GM23248 (cell line): Measurements from ENCODE around the gene RGS17. TPM values are rescaled to one million over a fixed set of nuclear protein-coding genes. Genes with fewer than 3 reads are reported as not detected.

ENCODE experiments used
- DNase-seq: peaks from one replicate; pipeline ENCODE4 v3.0.0-alpha.2; 2015
- H2AFZ ChIP-seq: fragments of 200-600 bp; sonication (generic); 2 replicates; pipeline ENCODE4 v1.6.1; 2016; ENCODE audit warnings: antibody characterized with exemption
- H3F3A ChIP-seq: fragments of 200-600 bp; sonication (generic); 2 replicates; pipeline ENCODE4 v1.6.1; 2016; ENCODE audit warnings: mild to moderate bottlenecking, antibody characterized with exemption, mixed run types; ENCODE audit not compliant: insufficient read depth
- H3K27ac ChIP-seq: fragments of 200-600 bp; sonication (generic); 2 replicates; pipeline ENCODE4 v1.5.1; 2016; ENCODE audit warnings: mild to moderate bottlenecking
- H3K27me3 ChIP-seq: fragments of 200-600 bp; sonication (generic); replicated peaks from 2 replicates; pipeline ENCODE4 v1.6.1; 2016; ENCODE audit warnings: mild to moderate bottlenecking; ENCODE audit not compliant: insufficient read depth
- H3K36me3 ChIP-seq: fragments of 200-600 bp; sonication (generic); 2 replicates; pipeline ENCODE4 v1.6.1; 2016; ENCODE audit warnings: low read depth, mild to moderate bottlenecking
- H3K4me1 ChIP-seq: fragments of 200-600 bp; sonication (generic); 2 replicates; pipeline ENCODE4 v1.6.1; 2016; ENCODE audit warnings: mild to moderate bottlenecking; ENCODE audit not compliant: insufficient read depth
- H3K4me2 ChIP-seq: fragments of 200-600 bp; sonication (generic); one replicate; pipeline ENCODE4 v1.6.1; 2016; ENCODE audit warnings: mild to moderate bottlenecking; ENCODE audit not compliant: unreplicated experiment
- H3K4me3 ChIP-seq: fragments of 200-600 bp; sonication (generic); 2 replicates; pipeline ENCODE4 v1.5.1; 2016; ENCODE audit warnings: mild to moderate bottlenecking
- H3K79me2 ChIP-seq: fragments of 200-600 bp; sonication (generic); 2 replicates; pipeline ENCODE4 v1.6.1; 2016; ENCODE audit warnings: mild to moderate bottlenecking; ENCODE audit not compliant: insufficient read depth
- H3K9ac ChIP-seq: fragments of 200-600 bp; sonication (generic); 2 replicates; pipeline ENCODE4 v1.6.1; 2016; ENCODE audit warnings: mild to moderate bottlenecking
- H3K9me2 ChIP-seq: fragments of 200-600 bp; sonication (generic); 2 replicates; pipeline ENCODE4 v1.6.1; 2016; ENCODE audit warnings: mixed run types, mild to moderate bottlenecking, moderate library complexity; ENCODE audit not compliant: insufficient read depth
- H3K9me3 ChIP-seq: fragments of 200-600 bp; sonication (generic); one replicate; pipeline ENCODE4 v1.6.1; 2017; ENCODE audit warnings: low read depth
- H4K20me1 ChIP-seq: fragments of 200-600 bp; sonication (generic); 2 replicates; pipeline ENCODE4 v1.6.0; 2016; ENCODE audit not compliant: insufficient read depth
- EZH2 ChIP-seq: fragments of 200-600 bp; sonication (generic); IDR thresholded peaks from 2 replicates; pipeline ENCODE4 v1.6.1; 2018; ENCODE audit warnings: antibody characterized with exemption, mild to moderate bottlenecking; ENCODE audit not compliant: insufficient read depth, poor library complexity, severe bottlenecking
- EZH2phosphoT487 ChIP-seq: fragments of 200-600 bp; sonication (generic); IDR thresholded peaks from 2 replicates; pipeline ENCODE4 v1.6.1; 2018; ENCODE audit warnings: antibody characterized with exemption, moderate library complexity, mild to moderate bottlenecking, low read depth; ENCODE audit not compliant: insufficient read depth
- WGBS, 2 experiments: methylation state at CpG; one replicate each; pipeline ENCODE4 v1.1.6; 2015 to 2017; ENCODE audit warnings: low lambda C conversion rate in 2 of 2, low coverage in 1 of 2; ENCODE audit errors: missing lambda C conversion rate in 2 of 2; 5-methylcytosine and 5-hydroxymethylcytosine counted together
- in situ Hi-C: fragments of 300-500 bp; cut with MboI; formaldehyde crosslinking; loops from 2 replicates; pipeline ENCODE4 v1.15.0; 2020
- polyA plus RNA-seq: library from polyadenylated mRNA; unstranded; fragments of >200 nt; fragmentation: Nextera tagmentation; extraction: Ambion mirVana; gene quantifications from 2 replicates; pipeline ENCODE4 v1.2.1, GENCODE V29; 2016
- total RNA-seq: library from RNA; depleted of rRNA; stranded (reverse); fragments of >200 nt; shearing (Covaris generic); gene quantifications from 2 replicates; pipeline ENCODE4 v1.2.3, GENCODE V29; 2014

The RGS17 gene
- total and polyA plus RNA-seq, 2 experiments from 2014 or later: 0.36 to 1.1 TPM

- Histone ChIP-seq H3K27me3 (no peaks in the 10 kb centered on the region), H3K9me2 (no peaks in the 10 kb centered on the region), H2AFZ (no peak overlapping the region), H3K4me3 (no peak overlapping the region), H3K36me3 (no peaks in the 10 kb centered on the region), H3K4me1 (peaks cover 10% of the 10 kb centered on the region), H3K9ac (no peak overlapping the region), H3F3A (0 out of 2 replicates have a peak, but pooled peaks cover 12% of the 10 kb centered on the region), H4K20me1 (no peaks in the 10 kb centered on the region), H3K9me3 (no peaks in the 10 kb centered on the region), H3K4me2 (no peak overlapping the region), H3K27ac (no peak overlapping the region), H3K79me2 (no peaks in the 10 kb centered on the region)
- TF ChIP-seq EZH2 (no peak), EZH2phosphoT487 (no peak)
- in situ Hi-C loops: loop anchor here (25.0 kb wide), 1 partner anchor 908 kb away; no protein-coding TSS in a partner anchor
- WGBS, 2 experiments: 75 to 80% methylated on average over 4 of the region's 4 CpGs
- DNase-seq: no peak
Observed at GRCh38 chr6:153028963-153029362, 102.1 kb downstream of the RGS17 start.

- Histone ChIP-seq H3F3A (0 out of 2 replicates have a peak, but pooled peaks cover 12% of the 10 kb centered on the region), H3K9me2 (no peaks in the 10 kb centered on the region), H2AFZ (no peak overlapping the region), H3K9me3 (no peaks in the 10 kb centered on the region), H3K27me3 (no peaks in the 10 kb centered on the region), H4K20me1 (no peaks in the 10 kb centered on the region), H3K4me1 (peaks cover 10% of the 10 kb centered on the region), H3K9ac (no peak overlapping the region), H3K4me3 (no peak overlapping the region), H3K36me3 (no peaks in the 10 kb centered on the region), H3K27ac (no peak overlapping the region), H3K4me2 (no peak overlapping the region), H3K79me2 (no peaks in the 10 kb centered on the region)
- TF ChIP-seq EZH2: no peak
- TF ChIP-seq EZH2phosphoT487: no peak
- DNase-seq: no peak
- WGBS, 2 experiments: 95 to 100% methylated on average over 2 of the region's 2 CpGs
- in situ Hi-C loops: loop anchor here (25.0 kb wide), 1 partner anchor 909 kb away; no protein-coding TSS in a partner anchor
Observed at GRCh38 chr6:153028286-153028685, 102.8 kb downstream of the RGS17 start.

- Histone ChIP-seq H3K27ac (no peak overlapping the region), H3K79me2 (no peaks in the 10 kb centered on the region), H3K9me3 (no peaks in the 10 kb centered on the region), H3K36me3 (no peaks in the 10 kb centered on the region), H2AFZ (no peak overlapping the region), H3K9me2 (no peaks in the 10 kb centered on the region), H3F3A (0 out of 2 replicates have a peak, but pooled peaks cover 10% of the 10 kb centered on the region), H3K4me2 (no peak overlapping the region), H4K20me1 (no peaks in the 10 kb centered on the region), H3K27me3 (no peaks in the 10 kb centered on the region), H3K4me3 (no peak overlapping the region), H3K4me1 (peaks cover 10% of the 10 kb centered on the region), H3K9ac (no peak overlapping the region)
- no peak for TF ChIP-seq EZH2phosphoT487
- no peak for TF ChIP-seq EZH2
- WGBS, 2 experiments: 92 to 100% methylated on average over 4 of the region's 4 CpGs
- no peak for DNase-seq
- in situ Hi-C loops: loop anchor here (25.0 kb wide), 1 partner anchor 910 kb away; no protein-coding TSS in a partner anchor
Observed at GRCh38 chr6:153027480-153027879, 103.6 kb downstream of the RGS17 start.

GRCh38 chr6:153024709-153025017 lies 106.4 kb downstream of the RGS17 start:
- Histone ChIP-seq H3K27ac (no peak overlapping the region), H3K9me2 (no peaks in the 10 kb centered on the region), H3K9ac (no peak overlapping the region), H2AFZ (peak overlapping the region; percentile 52; the same call in 1 of the 2 replicates), H3K9me3 (no peaks in the 10 kb centered on the region), H3K36me3 (no peaks in the 10 kb centered on the region), H3K4me2 (no peak overlapping the region), H4K20me1 (no peaks in the 10 kb centered on the region), H3K4me1 (no peaks in the 10 kb centered on the region), H3F3A (no peaks in the 10 kb centered on the region), H3K4me3 (no peak overlapping the region), H3K27me3 (no peaks in the 10 kb centered on the region), H3K79me2 (no peaks in the 10 kb centered on the region)
- DNase-seq: no peak
- no peak for TF ChIP-seq EZH2phosphoT487
- TF ChIP-seq EZH2: no peak
- in situ Hi-C loops: loop anchor here (25.0 kb wide), 1 partner anchor 913 kb away; no protein-coding TSS in a partner anchor
- 0% methylated on average over 1 of the region's 1 CpG for WGBS, 2 experiments
